HL-60 (cell line): ENCODE results near the gene COIL.

Source experiments
- CTCF ChIP-seq: IDR thresholded peaks from one replicate; pipeline ENCODE4 v1.5.1; 2011; ENCODE audit warnings: low read length, control low read depth, inconsistent platforms; ENCODE audit not compliant: insufficient read depth
- POLR2AphosphoS5 ChIP-seq: IDR thresholded peaks from 2 replicates; pipeline ENCODE4 v1.6.1; 2012; ENCODE audit warnings: low read depth

- TF ChIP-seq CTCF (no peak), POLR2AphosphoS5 (no peak)
Measured at GRCh38 chr17:56925088-56925487, 35.8 kb downstream of the COIL start.
